ENCODE data around the gene ERBB4.

GRCh38 chr2:212176151-212176550 lies 362.5 kb downstream of the ERBB4 start:
- TF ChIP-seq GATA3 (IDR thresholded peaks at IDR 0.05; ENCODE audit: low read depth, low read length) (no peak), GATA2 (IDR thresholded peaks at IDR 0.05; ENCODE audit: low read depth, low read length) (no peak)

All from SH-SY5Y (cell line).